AG09309 (cell line): Measurements from ENCODE around the gene PSMD2.

ENCODE experiments used
- DNase-seq: peaks from one replicate; pipeline ENCODE4 v3.0.0-alpha.2; 2010; ENCODE audit warnings: low read depth
- H3K4me3 ChIP-seq: 2 replicates; pipeline ENCODE4 v1.5.1; 2011; ENCODE audit warnings: mild to moderate bottlenecking, low read depth, low read length, moderate library complexity; ENCODE audit not compliant: control insufficient read depth
- TF ChIP-seq, protein P1 (sequence below): IDR thresholded peaks from 2 replicates; pipeline ENCODE4 v1.5.1; 2011; ENCODE audit warnings: mild to moderate bottlenecking, low read depth, low read length, inconsistent platforms; ENCODE audit not compliant: insufficient read depth, control insufficient read depth; ENCODE audit errors: missing control alignments

Gene PSMD2

GRCh38 chr3:184334470-184335158, 35.6 kb downstream of the PSMD2 start:
- TF ChIP-seq, protein P1, sequence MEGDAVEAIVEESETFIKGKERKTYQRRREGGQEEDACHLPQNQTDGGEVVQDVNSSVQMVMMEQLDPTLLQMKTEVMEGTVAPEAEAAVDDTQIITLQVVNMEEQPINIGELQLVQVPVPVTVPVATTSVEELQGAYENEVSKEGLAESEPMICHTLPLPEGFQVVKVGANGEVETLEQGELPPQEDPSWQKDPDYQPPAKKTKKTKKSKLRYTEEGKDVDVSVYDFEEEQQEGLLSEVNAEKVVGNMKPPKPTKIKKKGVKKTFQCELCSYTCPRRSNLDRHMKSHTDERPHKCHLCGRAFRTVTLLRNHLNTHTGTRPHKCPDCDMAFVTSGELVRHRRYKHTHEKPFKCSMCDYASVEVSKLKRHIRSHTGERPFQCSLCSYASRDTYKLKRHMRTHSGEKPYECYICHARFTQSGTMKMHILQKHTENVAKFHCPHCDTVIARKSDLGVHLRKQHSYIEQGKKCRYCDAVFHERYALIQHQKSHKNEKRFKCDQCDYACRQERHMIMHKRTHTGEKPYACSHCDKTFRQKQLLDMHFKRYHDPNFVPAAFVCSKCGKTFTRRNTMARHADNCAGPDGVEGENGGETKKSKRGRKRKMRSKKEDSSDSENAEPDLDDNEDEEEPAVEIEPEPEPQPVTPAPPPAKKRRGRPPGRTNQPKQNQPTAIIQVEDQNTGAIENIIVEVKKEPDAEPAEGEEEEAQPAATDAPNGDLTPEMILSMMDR = no peak
- DNase-seq = no peak
- H3K4me3 ChIP-seq = no peak overlapping the region

DNA sequence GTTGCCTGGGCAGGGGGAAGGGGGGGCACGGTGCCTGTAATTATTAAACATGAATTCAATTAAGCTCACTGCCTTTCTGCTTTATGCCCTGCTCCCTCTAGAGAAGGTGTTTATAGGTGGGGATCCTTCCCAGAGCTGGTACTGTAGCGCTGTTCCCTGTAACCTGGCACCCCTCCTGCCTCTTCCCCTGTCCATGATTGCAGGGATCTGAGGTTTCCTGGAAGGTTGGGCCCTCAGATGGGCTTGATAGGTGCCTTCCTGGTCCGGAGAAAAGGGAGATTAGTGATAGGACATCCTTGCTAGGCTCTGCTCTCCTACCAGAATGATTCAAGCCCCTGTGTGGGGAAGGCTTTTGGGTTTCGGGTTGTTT, 36.2 kb downstream of the PSMD2 start:
- peak overlapping the region; percentile 61; the same call in 1 of the 2 replicates for H3K4me3 ChIP-seq
- TF ChIP-seq, protein P1 = no peak
- DNase-seq = no peak

- peak overlapping the region; percentile 61 for H3K4me3 ChIP-seq
- DNase-seq = no peak
- TF ChIP-seq, protein P1 = no peak
These were observed 36.9 kb downstream of the PSMD2 start for GRCh38 chr3:184335661-184336546.

- TF ChIP-seq, protein P1 = no peak
- peak overlapping the region; percentile 61 for H3K4me3 ChIP-seq
- DNase-seq = no peak
These were observed 37.7 kb downstream of the PSMD2 start for GRCh38 chr3:184336547-184337398.

DNA sequence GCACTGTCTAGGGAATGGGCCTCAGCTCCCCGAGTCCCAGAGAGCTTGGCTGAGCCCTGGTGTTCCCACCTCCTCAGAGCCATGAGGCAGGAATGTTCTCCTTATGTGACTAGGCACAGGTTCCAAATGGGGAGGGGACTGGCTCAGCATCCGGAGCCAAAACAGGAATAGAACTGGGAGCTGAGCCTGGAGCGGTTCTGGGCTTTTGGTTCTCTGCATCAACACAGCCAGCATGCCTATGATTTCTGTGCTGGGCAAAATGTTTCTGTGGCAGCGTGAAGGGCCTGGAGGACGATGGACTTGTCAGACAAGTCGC, 38.3 kb downstream of the PSMD2 start, which contains the start of gene FAM131A:
TSS of gene FAM131A (plus strand) at position 202 of the 316 bp plus-strand sequence. CDS start at position 233, 31 bp downstream.
- DNase-seq = no peak
- H3K4me3 ChIP-seq = peak within 1 kb of the TSS; percentile 61
- TF ChIP-seq, protein P1 = no peak

- no peak for DNase-seq
- no peak overlapping the region for H3K4me3 ChIP-seq
- TF ChIP-seq, protein P1 = no peak
These were observed 38.9 kb downstream of the PSMD2 start for GRCh38 chr3:184337981-184338380.
